H1 (cell line): ENCODE measurements around the gene LOXHD1. TPM values are rescaled to one million over a fixed set of nuclear protein-coding genes. Genes with fewer than 3 reads are reported as not detected.

Experiments used
- CTCF ChIA-PET: fragments of 300-600 bp; sonication (Branson Sonifier 250); formaldehyde crosslinking; loops from one replicate; lab custom pipeline; 2021; ENCODE audit not compliant: partially characterized antibody; lab: Charles Lee
- POLR2A ChIA-PET: fragments of 300-600 bp; sonication (Branson Sonifier 250); formaldehyde crosslinking; loops from one replicate; lab custom pipeline; 2021; ENCODE audit warnings: inconsistent platforms; ENCODE audit not compliant: partially characterized antibody; lab: Charles Lee
- DNase-seq, 2 experiments: peaks; one replicate each; pipeline versions ENCODE4 v3.0.0 to v3.0.0-alpha.2; 2010 to 2022; ENCODE audit warnings: low spot score in 2 of 2, low read depth in 1 of 2, mixed read lengths in 1 of 2
- FAIRE-seq: peaks from 2 replicates; lab custom pipeline; 2011; peaks lifted over from hg19 to GRCh38; lab: Jason Lieb, UNC
- H2AFZ ChIP-seq: 2 replicates; pipeline ENCODE4 v1.8.1; 2012; ENCODE audit warnings: low read length, inconsistent platforms
- H2AK5ac ChIP-seq: 2 replicates; pipeline ENCODE4 v1.6.1; 2013; ENCODE audit warnings: low read depth, low read length
- H2BK120ac ChIP-seq: replicated peaks from 2 replicates; pipeline ENCODE3; 2013; ENCODE audit warnings: low read depth, low read length, inconsistent platforms
- H2BK12ac ChIP-seq: 2 replicates; pipeline ENCODE4 v1.6.1; 2013; ENCODE audit warnings: low read depth, low read length
- H2BK15ac ChIP-seq: 2 replicates; pipeline ENCODE4 v1.6.1; 2013; ENCODE audit warnings: low read length
- H2BK20ac ChIP-seq: 2 replicates; pipeline ENCODE4 v1.6.1; 2013; ENCODE audit warnings: low read length
- H2BK5ac ChIP-seq: 2 replicates; pipeline ENCODE4 v1.6.1; 2013; ENCODE audit warnings: low read depth, low read length
- H3K14ac ChIP-seq: 2 replicates; pipeline ENCODE4 v1.6.1; 2013; ENCODE audit warnings: inconsistent platforms; ENCODE audit not compliant: insufficient read length
- H3K18ac ChIP-seq: 2 replicates; pipeline ENCODE4 v1.6.1; 2013; ENCODE audit warnings: low read length; ENCODE audit errors: extremely low read depth
- H3K23ac ChIP-seq: 2 replicates; pipeline ENCODE4 v1.6.1; 2013; ENCODE audit warnings: inconsistent platforms; ENCODE audit not compliant: insufficient read length
- H3K23me2 ChIP-seq: 2 replicates; pipeline ENCODE4 v1.6.1; 2013; ENCODE audit warnings: low read depth, low read length
- H3K27ac ChIP-seq: 2 replicates; pipeline ENCODE4 v1.6.1; 2011; ENCODE audit warnings: low read depth, low read length, inconsistent platforms
- H3K27me3 ChIP-seq, 4 experiments: replicated peaks in 1 of 4; 1 replicate in 1 of 4; 2 replicates in 3 of 4; pipeline versions ENCODE4 v1.6.1 to v1.8.1; 2011 to 2013; ENCODE audit warnings: low read length in 3 of 4, mild to moderate bottlenecking in 3 of 4, inconsistent platforms in 2 of 4, mixed read lengths in 2 of 4, moderate library complexity in 1 of 4; ENCODE audit not compliant: control insufficient read depth in 3 of 4, insufficient read depth in 3 of 4; ENCODE audit errors: extremely low read depth in 1 of 4
- H3K36me3 ChIP-seq, 4 experiments: 2 replicates each; pipeline versions ENCODE4 v1.6.1 to v1.8.1; 2011 to 2013; ENCODE audit warnings: mild to moderate bottlenecking in 4 of 4, low read length in 3 of 4, moderate library complexity in 2 of 4, control low read depth in 1 of 4, inconsistent platforms in 1 of 4; ENCODE audit not compliant: insufficient read depth in 4 of 4, control insufficient read depth in 2 of 4
- H3K4ac ChIP-seq: replicated peaks from 2 replicates; pipeline ENCODE3; 2013; ENCODE audit warnings: low read length, low read depth, mixed read lengths, inconsistent platforms; ENCODE audit not compliant: insufficient read length
- H3K4me1 ChIP-seq, 4 experiments: replicated peaks in 1 of 4; 1 replicate in 1 of 4; 2 replicates in 3 of 4; pipeline versions ENCODE4 v1.6.1 to v1.8.1; 2011 to 2013; ENCODE audit warnings: low read length in 3 of 4, inconsistent platforms in 2 of 4, mixed read lengths in 1 of 4; ENCODE audit not compliant: insufficient read depth in 4 of 4, control insufficient read depth in 3 of 4
- H3K4me2 ChIP-seq, 2 experiments: 2 replicates each; pipeline versions ENCODE4 v1.6.1 to v1.8.1; 2011 to 2013; ENCODE audit warnings: low read depth in 2 of 2, low read length in 2 of 2, control low read depth in 1 of 2, inconsistent platforms in 1 of 2, mild to moderate bottlenecking in 1 of 2; ENCODE audit not compliant: insufficient read depth in 1 of 2
- H3K4me3 ChIP-seq, 4 experiments: fragments of 200-600, 300-600 bp in 1 of 4; sonication (generic), shearing (Covaris generic), sonication (Bioruptor Twin) in 1 of 4; 2 replicates each; pipeline versions ENCODE4 v1.5.1 to v1.8.1; 2011 to 2016; ENCODE audit warnings: low read length in 4 of 4, low read depth in 3 of 4, control low read depth in 2 of 4, inconsistent platforms in 2 of 4, mild to moderate bottlenecking in 2 of 4, mixed read lengths in 1 of 4, moderate library complexity in 1 of 4; ENCODE audit not compliant: insufficient read depth in 2 of 4; ENCODE audit errors: extremely low read depth in 1 of 4
- H3K56ac ChIP-seq: replicated peaks from 2 replicates; pipeline ENCODE3; 2013; ENCODE audit warnings: low read depth, mild to moderate bottlenecking, mixed read lengths, low read length, inconsistent platforms; ENCODE audit not compliant: insufficient read length
- H3K79me1 ChIP-seq: 2 replicates; pipeline ENCODE4 v1.6.1; 2013; ENCODE audit warnings: low read depth, low read length, control low read depth
- H3K79me2 ChIP-seq, 2 experiments: 2 replicates each; pipeline versions ENCODE4 v1.6.1 to v1.8.1; 2012 to 2013; ENCODE audit warnings: low read length in 2 of 2, mild to moderate bottlenecking in 2 of 2, inconsistent platforms in 1 of 2; ENCODE audit not compliant: insufficient read depth in 2 of 2, control insufficient read depth in 1 of 2
- H3K9ac ChIP-seq, 4 experiments: replicated peaks in 1 of 4; 1 replicate in 1 of 4; 2 replicates in 3 of 4; pipeline versions ENCODE4 v1.6.1 to v1.8.1; 2011 to 2013; ENCODE audit warnings: low read depth in 3 of 4, low read length in 3 of 4, control low read depth in 2 of 4, mild to moderate bottlenecking in 2 of 4, moderate library complexity in 2 of 4, inconsistent platforms in 1 of 4; ENCODE audit errors: extremely low read depth in 1 of 4
- H3K9me3 ChIP-seq, 2 experiments: 2 replicates each; pipeline versions ENCODE4 v1.6.1 to v1.8.1; 2012 to 2013; ENCODE audit warnings: mild to moderate bottlenecking in 2 of 2, moderate library complexity in 2 of 2, control low read depth in 1 of 2, inconsistent platforms in 1 of 2, low read depth in 1 of 2, low read length in 1 of 2, mixed read lengths in 1 of 2; ENCODE audit not compliant: insufficient read depth in 2 of 2
- H4K20me1 ChIP-seq, 2 experiments: replicated peaks in 1 of 2; 2 replicates each; pipeline versions ENCODE3 to v1.8.1; 2011 to 2013; ENCODE audit warnings: inconsistent platforms in 2 of 2, low read length in 2 of 2, mild to moderate bottlenecking in 1 of 2; ENCODE audit not compliant: insufficient read depth in 2 of 2, control insufficient read depth in 1 of 2
- H4K5ac ChIP-seq: 2 replicates; pipeline ENCODE4 v1.6.1; 2013; ENCODE audit warnings: low read length, low read depth, mixed read lengths, inconsistent platforms; ENCODE audit not compliant: insufficient read length
- H4K8ac ChIP-seq: 2 replicates; pipeline ENCODE4 v1.8.0; 2013; ENCODE audit warnings: mild to moderate bottlenecking, moderate library complexity, low read length, inconsistent platforms; ENCODE audit not compliant: insufficient read depth; ENCODE audit errors: extremely low read depth
- H4K91ac ChIP-seq: replicated peaks from 2 replicates; pipeline ENCODE3; 2013; ENCODE audit warnings: low read length, mixed read lengths, inconsistent platforms; ENCODE audit not compliant: insufficient read length
- CBX5 ChIP-seq: fragments of 300-800, 300-1000 bp; sonication (generic); IDR thresholded peaks from 2 replicates; pipeline ENCODE4 v1.7.1; 2016; ENCODE audit warnings: antibody characterized with exemption, low read length, low read depth
- CREB1 ChIP-seq: IDR thresholded peaks from 2 replicates; pipeline ENCODE4 v1.6.1; 2012; ENCODE audit warnings: inconsistent platforms
- NANOG ChIP-seq: IDR thresholded peaks from 2 replicates; pipeline ENCODE4 v1.6.1; 2011; ENCODE audit warnings: low read length, low read depth, mild to moderate bottlenecking, inconsistent platforms; ENCODE audit not compliant: insufficient read depth, poor library complexity, severe bottlenecking
- PHF8 ChIP-seq: fragments of 200-600 bp; sonication (generic); conservative IDR thresholded peaks from 2 replicates; pipeline ENCODE4 v1.7.1; 2012; ENCODE audit warnings: low read depth, mild to moderate bottlenecking, inconsistent platforms, low read length, moderate library complexity
- POLR2A ChIP-seq, 2 experiments: IDR thresholded peaks; 1 replicate in 1 of 2; 2 replicates in 1 of 2; pipeline ENCODE4 v1.6.1; 2011; ENCODE audit warnings: low read depth in 2 of 2, low read length in 2 of 2, mild to moderate bottlenecking in 2 of 2; ENCODE audit errors: control extremely low read depth in 1 of 2
- RFX5 ChIP-seq: IDR thresholded peaks from 2 replicates; pipeline ENCODE4 v1.6.1; 2011; ENCODE audit warnings: low read depth, low read length, improper control_type of control experiment, borderline replicate concordance
- SAP30 ChIP-seq: fragments of 300-600 bp; sonication (generic); IDR thresholded peaks from 2 replicates; pipeline ENCODE4 v1.7.1; 2012; ENCODE audit warnings: low read length, moderate library complexity, mild to moderate bottlenecking, inconsistent platforms; ENCODE audit not compliant: insufficient read depth, insufficient replicate concordance
- SP2 ChIP-seq: IDR thresholded peaks from 2 replicates; pipeline ENCODE4 v1.6.1; 2012; ENCODE audit warnings: mild to moderate bottlenecking, low read length, inconsistent platforms
- SP4 ChIP-seq: IDR thresholded peaks from 2 replicates; pipeline ENCODE4 v1.6.1; 2012; ENCODE audit warnings: low read length, inconsistent platforms
- SUZ12 ChIP-seq: fragments of 200-600 bp; sonication (generic); IDR thresholded peaks from 2 replicates; pipeline ENCODE4 v1.6.1; 2012; ENCODE audit warnings: mild to moderate bottlenecking, inconsistent platforms, low read length, moderate library complexity, mixed read lengths
- TBP ChIP-seq: IDR thresholded peaks from 2 replicates; pipeline ENCODE4 v1.6.1; 2011; ENCODE audit warnings: low read depth, low read length, improper control_type of control experiment
- YY1 ChIP-seq: IDR thresholded peaks from 2 replicates; pipeline ENCODE4 v1.6.1; 2011; ENCODE audit warnings: low read depth, mild to moderate bottlenecking, low read length
- polyA plus RNA-seq, 7 experiments: library from polyadenylated mRNA; depleted of rRNA in 3 of 7; stranded (reverse) in 5 of 7; unstranded in 2 of 7; fragments of >200 nt in 5 of 7; fragments of 200-250 nt in 2 of 7; gene quantifications; 1 replicate in 5 of 7; 2 replicates in 1 of 7; 4 replicates in 1 of 7; pipeline versions ENCODE4 v1.2.1 to v1.2.3, GENCODE V29; 2011 to 2013; ENCODE audit warnings: missing spikeins in 2 of 7, mixed read lengths in 2 of 7
- total RNA-seq: library from RNA; stranded (reverse); fragmentation: NEBNext Ultra II Directional; extraction: Animal tissue kit (Norgen Biotek cat#: 25700); gene quantifications from 2 replicates; pipeline ENCODE4 v1.2.1, GENCODE V29; 2021
- TF ChIP-seq, protein P1 (sequence below): IDR thresholded peaks from 2 replicates; pipeline ENCODE4 v1.6.1; 2011; ENCODE audit warnings: low read length, improper control_type of control experiment
- TF ChIP-seq, protein P2 (sequence below): IDR thresholded peaks from 2 replicates; pipeline ENCODE4 v1.6.1; 2012; ENCODE audit warnings: inconsistent platforms

The LOXHD1 gene
- total and polyA plus RNA-seq, 2 of the 8 experiments (the other 6 are each of a cell fraction or from before 2014, with no cell fraction given): 0.02 TPM; not detected in 1

DNA sequence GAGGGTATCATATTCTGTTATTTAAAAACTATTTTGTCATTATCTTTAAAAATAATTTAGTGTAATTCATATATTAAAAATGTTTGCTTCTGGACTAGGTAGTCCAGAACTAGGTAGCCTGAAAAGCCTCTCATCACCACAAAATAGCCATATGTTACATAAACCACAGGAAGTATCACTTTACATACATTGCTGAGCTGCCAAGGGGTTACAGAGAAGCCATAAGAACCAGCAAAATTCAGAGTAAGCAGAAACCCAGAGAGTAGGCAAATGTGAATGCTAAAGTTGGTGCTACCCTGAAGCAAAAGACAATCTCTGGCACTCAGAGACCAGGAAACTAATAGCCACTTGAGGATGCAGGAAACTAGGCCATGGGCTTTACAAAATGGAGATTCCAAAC lies 60.9 kb downstream of the LOXHD1 start:
- Histone ChIP-seq H4K8ac (no peak overlapping the region), H2AK5ac (no peak overlapping the region), H3K4me1 (no peaks in the 10 kb centered on the region), H3K23me2 (no peaks in the 10 kb centered on the region), H3K27ac (no peak overlapping the region), H3K4me3 (no peak overlapping the region), H3K79me2 (no peaks in the 10 kb centered on the region), H3K14ac (no peak overlapping the region), H3K4me2 (no peak overlapping the region), H2BK5ac (no peak overlapping the region), H2BK12ac (no peak overlapping the region), H3K23ac (no peak overlapping the region), H2BK15ac (no peak overlapping the region), H3K18ac (no peak overlapping the region), H4K20me1 (no peaks in the 10 kb centered on the region), H3K27me3 (no peaks in the 10 kb centered on the region), H3K4ac (no peak overlapping the region), H3K79me1 (no peaks in the 10 kb centered on the region), H3K56ac (no peak overlapping the region), H2BK20ac (no peak overlapping the region), H2AFZ (no peak overlapping the region), H4K91ac (no peak overlapping the region), H4K5ac (no peak overlapping the region), H3K9me3 (no peaks in the 10 kb centered on the region), H2BK120ac (no peak overlapping the region), H3K36me3 (no peaks in the 10 kb centered on the region), H3K9ac (no peak overlapping the region)
- TF ChIP-seq CBX5 (no peak), SAP30 (no peak), PHF8 (no peak), POLR2A (IDR thresholded peaks at IDR 0.05; ENCODE audit: control extremely low read depth in 1 of 2, low read depth in 2 of 2, low read length in 2 of 2) (no peak), SP4 (no peak), YY1 (no peak), SUZ12 (no peak), SP2 (no peak), RFX5 (no peak), NANOG (no peak), TBP (no peak), CREB1 (no peak)
- TF ChIP-seq, protein P1, sequence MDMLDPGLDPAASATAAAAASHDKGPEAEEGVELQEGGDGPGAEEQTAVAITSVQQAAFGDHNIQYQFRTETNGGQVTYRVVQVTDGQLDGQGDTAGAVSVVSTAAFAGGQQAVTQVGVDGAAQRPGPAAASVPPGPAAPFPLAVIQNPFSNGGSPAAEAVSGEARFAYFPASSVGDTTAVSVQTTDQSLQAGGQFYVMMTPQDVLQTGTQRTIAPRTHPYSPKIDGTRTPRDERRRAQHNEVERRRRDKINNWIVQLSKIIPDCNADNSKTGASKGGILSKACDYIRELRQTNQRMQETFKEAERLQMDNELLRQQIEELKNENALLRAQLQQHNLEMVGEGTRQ: no peak
- TF ChIP-seq, protein P2, sequence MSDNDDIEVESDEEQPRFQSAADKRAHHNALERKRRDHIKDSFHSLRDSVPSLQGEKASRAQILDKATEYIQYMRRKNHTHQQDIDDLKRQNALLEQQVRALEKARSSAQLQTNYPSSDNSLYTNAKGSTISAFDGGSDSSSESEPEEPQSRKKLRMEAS: no peak
- POLR2A ChIA-PET: no interaction called here
- FAIRE-seq (no peak), DNase-seq (no peak)
- CTCF ChIA-PET: no interaction called here
